Astrocyte (in vitro differentiated cells and primary cell): ENCODE results near the gene GTF2F2. TPM values are rescaled to one million over a fixed set of nuclear protein-coding genes. Genes with fewer than 3 reads are reported as not detected.

Source experiments
- DNase-seq: peaks from one replicate; pipeline ENCODE4 v3.0.0-alpha.2; 2010; ENCODE audit warnings: low read depth
- FAIRE-seq: peaks from 2 replicates; lab custom pipeline; 2011; peaks lifted over from hg19 to GRCh38; lab: Jason Lieb, UNC
- H2AFZ ChIP-seq: 2 replicates; pipeline ENCODE4 v1.6.0; 2012; ENCODE audit warnings: low read depth, low read length, inconsistent platforms
- H3K27ac ChIP-seq: 2 replicates; pipeline ENCODE4 v1.5.1; 2011; ENCODE audit warnings: low read depth, low read length, inconsistent platforms
- H3K27me3 ChIP-seq: 2 replicates; pipeline ENCODE4 v1.6.0; 2011; ENCODE audit warnings: low read length, inconsistent platforms; ENCODE audit not compliant: insufficient read depth
- H3K36me3 ChIP-seq: 2 replicates; pipeline ENCODE4 v1.5.1; 2011; ENCODE audit warnings: low read length, inconsistent platforms; ENCODE audit not compliant: insufficient read depth
- H3K4me1 ChIP-seq: 2 replicates; pipeline ENCODE4 v1.5.1; 2011; ENCODE audit warnings: low read length, inconsistent platforms; ENCODE audit not compliant: insufficient read depth
- H3K4me2 ChIP-seq: 2 replicates; pipeline ENCODE4 v1.6.0; 2012; ENCODE audit warnings: low read length, inconsistent platforms
- H3K4me3 ChIP-seq: 2 replicates; pipeline ENCODE4 v1.5.1; 2011; ENCODE audit warnings: low read depth, mild to moderate bottlenecking, low read length, inconsistent platforms; ENCODE audit not compliant: insufficient read depth
- H3K79me2 ChIP-seq: 2 replicates; pipeline ENCODE4 v1.6.0; 2012; ENCODE audit warnings: mild to moderate bottlenecking, low read length, inconsistent platforms; ENCODE audit not compliant: insufficient read depth
- H3K9ac ChIP-seq: 2 replicates; pipeline ENCODE4 v1.6.0; 2012; ENCODE audit warnings: mild to moderate bottlenecking, low read length, inconsistent platforms
- H3K9me3 ChIP-seq: 2 replicates; pipeline ENCODE4 v1.5.1; 2012; ENCODE audit warnings: low read depth, mild to moderate bottlenecking, low read length, inconsistent platforms; ENCODE audit not compliant: insufficient read depth
- H4K20me1 ChIP-seq: 2 replicates; pipeline ENCODE4 v1.6.0; 2012; ENCODE audit warnings: low read length, inconsistent platforms; ENCODE audit not compliant: insufficient read depth
- H3K27ac Mint-ChIP-seq: one replicate; pipeline ENCODE4 v1.8.0; 2021; ENCODE audit warnings: mild to moderate bottlenecking, mixed read lengths; ENCODE audit not compliant: unreplicated experiment
- H3K27me3 Mint-ChIP-seq: one replicate; pipeline ENCODE4 v1.8.0; 2021; ENCODE audit warnings: low read depth, mixed read lengths; ENCODE audit not compliant: unreplicated experiment
- H3K36me3 Mint-ChIP-seq: one replicate; pipeline ENCODE4 v1.8.0; 2021; ENCODE audit warnings: low read depth, mixed read lengths; ENCODE audit not compliant: unreplicated experiment
- H3K4me1 Mint-ChIP-seq: one replicate; pipeline ENCODE4 v1.8.0; 2021; ENCODE audit warnings: low read depth, mixed read lengths; ENCODE audit not compliant: unreplicated experiment
- H3K4me3 Mint-ChIP-seq: one replicate; pipeline ENCODE4 v1.8.0; 2021; ENCODE audit warnings: mild to moderate bottlenecking, moderate library complexity, mixed read lengths; ENCODE audit not compliant: unreplicated experiment
- H3K9me3 Mint-ChIP-seq: one replicate; pipeline ENCODE4 v1.8.0; 2021; ENCODE audit warnings: mild to moderate bottlenecking, mixed read lengths; ENCODE audit not compliant: unreplicated experiment
- EZH2 ChIP-seq: IDR thresholded peaks from 2 replicates; pipeline ENCODE4 v1.6.1; 2012; ENCODE audit warnings: mild to moderate bottlenecking, low read length, inconsistent platforms; ENCODE audit not compliant: insufficient read depth
- total RNA-seq: library from RNA; stranded (reverse); gene quantifications from 2 replicates; pipeline ENCODE4 v1.2.1, GENCODE V29; 2021
- TF ChIP-seq, protein P1 (sequence below): IDR thresholded peaks from 2 replicates; pipeline ENCODE4 v1.5.1; 2011; ENCODE audit warnings: low read depth, mild to moderate bottlenecking, inconsistent platforms, low read length, moderate library complexity; ENCODE audit not compliant: insufficient read depth

The GTF2F2 gene
- total RNA-seq, 1 donor from 2014 or later, result 27.8 TPM

DNA sequence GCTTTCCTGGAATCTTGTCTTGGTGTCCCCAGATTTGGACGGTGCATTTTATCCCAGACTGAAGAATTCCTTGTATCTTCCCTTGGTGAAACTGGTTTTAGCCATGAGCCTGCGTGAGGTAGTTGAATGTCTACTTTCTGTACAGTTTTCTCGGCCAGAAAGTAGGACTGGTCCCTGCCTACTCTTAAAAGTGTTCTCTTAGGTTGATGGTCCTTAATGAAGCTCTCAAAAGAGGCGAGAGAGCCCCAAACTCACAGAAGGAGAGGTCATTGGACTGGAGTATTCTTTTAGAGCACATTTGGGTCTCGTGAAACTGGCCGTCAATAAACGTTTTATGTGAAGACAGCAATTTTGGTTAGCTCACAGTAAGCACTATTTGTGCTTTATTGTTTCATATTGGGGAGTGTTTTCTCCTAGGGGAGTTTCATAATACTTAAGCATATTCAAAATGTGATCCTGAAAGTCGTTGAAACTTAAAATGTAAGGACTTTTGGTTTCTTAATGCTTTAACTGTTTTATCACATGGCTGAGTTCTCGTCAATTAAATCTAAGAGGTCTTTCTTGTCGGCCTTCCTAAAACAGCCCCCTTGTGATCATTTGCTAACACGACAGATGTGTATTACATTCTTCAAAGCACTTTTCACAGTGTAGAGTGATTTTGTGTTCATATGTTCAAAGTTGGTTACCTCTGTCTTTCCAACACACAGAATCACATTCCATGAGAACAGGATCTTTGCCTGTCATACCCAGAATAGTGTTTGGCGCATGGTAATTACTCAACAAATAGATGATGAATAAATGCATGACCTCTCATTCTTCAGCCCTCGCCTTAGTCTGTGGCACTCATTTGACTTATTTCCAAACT, 889 bp downstream of the GTF2F2 start:
- no peaks in the 10 kb centered on the region for H3K27me3 ChIP-seq
- peak; percentile 17 for FAIRE-seq
- TF ChIP-seq EZH2, result no peak
- TF ChIP-seq, protein P1, sequence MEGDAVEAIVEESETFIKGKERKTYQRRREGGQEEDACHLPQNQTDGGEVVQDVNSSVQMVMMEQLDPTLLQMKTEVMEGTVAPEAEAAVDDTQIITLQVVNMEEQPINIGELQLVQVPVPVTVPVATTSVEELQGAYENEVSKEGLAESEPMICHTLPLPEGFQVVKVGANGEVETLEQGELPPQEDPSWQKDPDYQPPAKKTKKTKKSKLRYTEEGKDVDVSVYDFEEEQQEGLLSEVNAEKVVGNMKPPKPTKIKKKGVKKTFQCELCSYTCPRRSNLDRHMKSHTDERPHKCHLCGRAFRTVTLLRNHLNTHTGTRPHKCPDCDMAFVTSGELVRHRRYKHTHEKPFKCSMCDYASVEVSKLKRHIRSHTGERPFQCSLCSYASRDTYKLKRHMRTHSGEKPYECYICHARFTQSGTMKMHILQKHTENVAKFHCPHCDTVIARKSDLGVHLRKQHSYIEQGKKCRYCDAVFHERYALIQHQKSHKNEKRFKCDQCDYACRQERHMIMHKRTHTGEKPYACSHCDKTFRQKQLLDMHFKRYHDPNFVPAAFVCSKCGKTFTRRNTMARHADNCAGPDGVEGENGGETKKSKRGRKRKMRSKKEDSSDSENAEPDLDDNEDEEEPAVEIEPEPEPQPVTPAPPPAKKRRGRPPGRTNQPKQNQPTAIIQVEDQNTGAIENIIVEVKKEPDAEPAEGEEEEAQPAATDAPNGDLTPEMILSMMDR, result peak; percentile 30
- Mint-ChIP-seq H3K27me3 (no peaks in the 10 kb centered on the region), H3K4me1 (no peaks in the 10 kb centered on the region), H3K4me3 (no peak overlapping the region), H3K9me3 (no peaks in the 10 kb centered on the region), H3K27ac (no peak overlapping the region), H3K36me3 (no peaks in the 10 kb centered on the region)
- peaks cover 60% of the 10 kb centered on the region for H3K79me2 ChIP-seq
- H4K20me1 ChIP-seq, result peaks cover 34% of the 10 kb centered on the region
- H3K9ac ChIP-seq, result peak overlapping the region; percentile 97
- peak overlapping the region; percentile 99 for H3K4me2 ChIP-seq
- peak overlapping the region; percentile 98 for H3K4me3 ChIP-seq
- no peaks in the 10 kb centered on the region for H3K9me3 ChIP-seq
- H3K4me1 ChIP-seq, result peaks cover 7% of the 10 kb centered on the region
- H3K27ac ChIP-seq, result peak overlapping the region; percentile 93
- no peak for DNase-seq
- H2AFZ ChIP-seq, result peak overlapping the region; percentile 86
- H3K36me3 ChIP-seq, result no peaks in the 10 kb centered on the region

- no peak overlapping the region for H3K4me3 ChIP-seq
- no peak overlapping the region for H3K27ac ChIP-seq
- no peaks in the 10 kb centered on the region for H3K9me3 ChIP-seq
- FAIRE-seq (no peak), DNase-seq (no peak)
- H4K20me1 ChIP-seq, result peaks cover 44% of the 10 kb centered on the region
- H3K4me3 Mint-ChIP-seq, result no peak overlapping the region
- no peak overlapping the region for H3K27ac Mint-ChIP-seq
- TF ChIP-seq, protein P1, result no peak
- no peak for TF ChIP-seq EZH2
- no peaks in the 10 kb centered on the region for H3K9me3 Mint-ChIP-seq
- H3K36me3 ChIP-seq, result no peaks in the 10 kb centered on the region
- H3K4me1 ChIP-seq, result peaks cover 7% of the 10 kb centered on the region
- H2AFZ ChIP-seq, result no peak overlapping the region
- H3K27me3 ChIP-seq, result no peaks in the 10 kb centered on the region
- H3K27me3 Mint-ChIP-seq, result no peaks in the 10 kb centered on the region
- H3K9ac ChIP-seq, result no peak overlapping the region
- H3K36me3 Mint-ChIP-seq, result no peaks in the 10 kb centered on the region
- H3K4me1 Mint-ChIP-seq, result no peaks in the 10 kb centered on the region
- no peak overlapping the region for H3K4me2 ChIP-seq
- H3K79me2 ChIP-seq, result peaks cover 76% of the 10 kb centered on the region
Observed at GRCh38 chr13:45122941-45123340, 2.6 kb downstream of the GTF2F2 start.
